SU-DHL-6 (cell line): Measurements from ENCODE around the gene LAMP1.

Experiments used
- H2AFZ ChIP-seq: fragments of 200-600 bp; sonication (generic); 2 replicates; pipeline ENCODE4 v1.6.1; 2014; ENCODE audit warnings: low read depth, mild to moderate bottlenecking, moderate library complexity, mixed read lengths, antibody characterized with exemption, low read length; ENCODE audit not compliant: severe bottlenecking
- H3F3A ChIP-seq: fragments of 200-600 bp; shearing (Covaris generic); 2 replicates; pipeline ENCODE4 v1.6.0; 2016; ENCODE audit warnings: antibody characterized with exemption, mild to moderate bottlenecking; ENCODE audit not compliant: insufficient read depth
- H3K27ac ChIP-seq: fragments of 200-600 bp; sonication (generic); 2 replicates; pipeline ENCODE4 v1.5.1; 2016; ENCODE audit warnings: low read depth, mild to moderate bottlenecking, low read length, moderate library complexity, mixed read lengths
- H3K27me3 ChIP-seq: fragments of 200-600 bp; sonication (generic), shearing (Covaris generic); 2 replicates; pipeline ENCODE4 v1.6.0; 2014; ENCODE audit warnings: mild to moderate bottlenecking, low read length
- H3K36me3 ChIP-seq: fragments of 200-600 bp; sonication (generic); 2 replicates; pipeline ENCODE4 v1.6.1; 2014; ENCODE audit warnings: mild to moderate bottlenecking, low read length, mixed read lengths
- H3K4me2 ChIP-seq: fragments of 300-600, 200-600 bp; shearing (Covaris generic), sonication (generic); 2 replicates; pipeline ENCODE4 v1.6.0; 2014; ENCODE audit warnings: low read length, low read depth, mild to moderate bottlenecking; ENCODE audit not compliant: poor library complexity, severe bottlenecking
- H3K4me3 ChIP-seq: fragments of 200-600 bp; sonication (generic); 2 replicates; pipeline ENCODE4 v1.5.1; 2014; ENCODE audit warnings: antibody characterized with exemption, low read length, mild to moderate bottlenecking, mixed read lengths; ENCODE audit not compliant: insufficient read depth, poor library complexity, severe bottlenecking
- H3K79me2 ChIP-seq: fragments of 200-600 bp; sonication (generic); 2 replicates; pipeline ENCODE4 v1.6.1; 2014; ENCODE audit warnings: mild to moderate bottlenecking, low read length, moderate library complexity; ENCODE audit not compliant: insufficient read depth
- H3K9ac ChIP-seq: fragments of 200-600 bp; sonication (generic); 2 replicates; pipeline ENCODE4 v1.7.0; 2014; ENCODE audit warnings: mild to moderate bottlenecking, low read length
- H3K9me2 ChIP-seq: fragments of 200-600 bp; sonication (generic); replicated peaks from 2 replicates; pipeline ENCODE4 v1.6.1; 2014; ENCODE audit warnings: low read length; ENCODE audit not compliant: insufficient read depth
- H3K9me3 ChIP-seq: fragments of 200-600 bp; sonication (generic); 2 replicates; pipeline ENCODE4 v1.6.1; 2014; ENCODE audit warnings: low read length, mixed read lengths; ENCODE audit not compliant: insufficient read depth
- H4K20me1 ChIP-seq: fragments of 200-600 bp; sonication (generic); 2 replicates; pipeline ENCODE4 v1.6.1; 2014; ENCODE audit warnings: low read depth, mild to moderate bottlenecking, antibody characterized with exemption, low read length, moderate library complexity, mixed read lengths
- CTCF ChIP-seq: fragments of 200-600 bp; sonication (generic); IDR thresholded peaks from one replicate; pipeline ENCODE4 v1.5.1; 2017; ENCODE audit warnings: antibody characterized with exemption, mild to moderate bottlenecking, low read length, moderate library complexity; ENCODE audit not compliant: insufficient read depth, poor library complexity, severe bottlenecking
- EZH2phosphoT487 ChIP-seq: fragments of 200-600 bp; sonication (generic), shearing (Covaris generic); conservative IDR thresholded peaks from 2 replicates; pipeline ENCODE4 v1.6.1; 2018; ENCODE audit warnings: mild to moderate bottlenecking, antibody characterized with exemption, low read length, moderate library complexity, mixed read lengths

LAMP1 gene

GRCh38 chr13:113297370-113298042 lies 467 bp downstream of the LAMP1 start:
- H3K9ac ChIP-seq, result peak overlapping the region; percentile 93
- peak overlapping the region; percentile 99 for H3K4me2 ChIP-seq
- peak overlapping the region; percentile 43 for H2AFZ ChIP-seq
- H3K36me3 ChIP-seq, result no peaks in the 10 kb centered on the region
- H3F3A ChIP-seq, result peaks cover 11% of the 10 kb centered on the region; the same call in 1 of the 2 replicates
- H3K9me2 ChIP-seq, result no peaks in the 10 kb centered on the region
- H3K79me2 ChIP-seq, result peaks cover 51% of the 10 kb centered on the region
- no peak for TF ChIP-seq CTCF
- TF ChIP-seq EZH2phosphoT487, result no peak
- H3K9me3 ChIP-seq, result no peaks in the 10 kb centered on the region
- H4K20me1 ChIP-seq, result no peaks in the 10 kb centered on the region; the same call in 1 of the 2 replicates
- H3K27me3 ChIP-seq, result no peaks in the 10 kb centered on the region
- H3K4me3 ChIP-seq, result peak overlapping the region; percentile 98
- no peak overlapping the region; the same call in 1 of the 2 replicates for H3K27ac ChIP-seq

GRCh38 chr13:113298043-113298945 lies 1.3 kb downstream of the LAMP1 start:
- Histone ChIP-seq H3K9me2 (no peaks in the 10 kb centered on the region), H3K36me3 (no peaks in the 10 kb centered on the region), H3K9me3 (no peaks in the 10 kb centered on the region), H4K20me1 (no peaks in the 10 kb centered on the region; the same call in 1 of the 2 replicates), H3K9ac (peak overlapping the region; percentile 93), H2AFZ (peak overlapping the region; percentile 43), H3K4me2 (peak overlapping the region; percentile 99), H3K27me3 (no peaks in the 10 kb centered on the region), H3K4me3 (peak overlapping the region; percentile 98), H3F3A (peaks cover 13% of the 10 kb centered on the region; the same call in 1 of the 2 replicates), H3K79me2 (peaks cover 59% of the 10 kb centered on the region), H3K27ac (no peak overlapping the region; the same call in 1 of the 2 replicates)
- TF ChIP-seq CTCF, result no peak
- no peak for TF ChIP-seq EZH2phosphoT487

GRCh38 chr13:113299951-113300350 lies 2.9 kb downstream of the LAMP1 start:
- no peak for TF ChIP-seq EZH2phosphoT487
- Histone ChIP-seq H4K20me1 (no peaks in the 10 kb centered on the region; the same call in 1 of the 2 replicates), H3K4me3 (no peak overlapping the region), H3K79me2 (peaks cover 76% of the 10 kb centered on the region), H3K27ac (no peak overlapping the region), H3K9me2 (no peaks in the 10 kb centered on the region), H3K9me3 (no peaks in the 10 kb centered on the region), H3K9ac (no peak overlapping the region), H3K36me3 (no peaks in the 10 kb centered on the region), H2AFZ (no peak overlapping the region), H3K27me3 (no peaks in the 10 kb centered on the region), H3F3A (peaks cover 13% of the 10 kb centered on the region; the same call in 1 of the 2 replicates), H3K4me2 (no peak overlapping the region)
